Peyer's patch (tissue), 4 donors: ENCODE data around the gene ELFN2.

Experiments used
- CTCF ChIP-seq, 6 experiments: fragments of 450-650 bp in 4 of 6; fragments of 200-600 bp in 2 of 6; sonication (generic) in 1 of 6; IDR thresholded peaks; one replicate each; pipeline ENCODE4 v1.5.1; 2017 to 2019; ENCODE audit warnings: antibody characterized with exemption in 6 of 6, mild to moderate bottlenecking in 3 of 6, moderate library complexity in 1 of 6
- POLR2A ChIP-seq, 2 donors: fragments of 450-650 bp; IDR thresholded peaks; one replicate each; pipeline ENCODE4 v1.5.1; 2017; ENCODE audit warnings: antibody characterized with exemption in 2 of 2, mild to moderate bottlenecking in 2 of 2, moderate library complexity in 2 of 2

- TF ChIP-seq CTCF (IDR thresholded peaks at IDR 0.05) = no peak
- TF ChIP-seq POLR2A (IDR thresholded peaks at IDR 0.05) = no peak
Observed at GRCh38 chr22:37377927-37378326, 49.4 kb downstream of the ELFN2 start.
